SKM-1 treated with dmso at 0.1 percent for 144 hours (cell line): ENCODE data around the gene SLC13A3.

Experiments
- DNase-seq: peaks from one replicate; lab custom pipeline; 2025; ENCODE audit not compliant: unreplicated experiment; lab: John Stamatoyannopoulos, UW

SLC13A3 gene

GRCh38 chr20:46609043-46609442 lies 42.2 kb downstream of the SLC13A3 start:
- no peak for DNase-seq

DNA sequence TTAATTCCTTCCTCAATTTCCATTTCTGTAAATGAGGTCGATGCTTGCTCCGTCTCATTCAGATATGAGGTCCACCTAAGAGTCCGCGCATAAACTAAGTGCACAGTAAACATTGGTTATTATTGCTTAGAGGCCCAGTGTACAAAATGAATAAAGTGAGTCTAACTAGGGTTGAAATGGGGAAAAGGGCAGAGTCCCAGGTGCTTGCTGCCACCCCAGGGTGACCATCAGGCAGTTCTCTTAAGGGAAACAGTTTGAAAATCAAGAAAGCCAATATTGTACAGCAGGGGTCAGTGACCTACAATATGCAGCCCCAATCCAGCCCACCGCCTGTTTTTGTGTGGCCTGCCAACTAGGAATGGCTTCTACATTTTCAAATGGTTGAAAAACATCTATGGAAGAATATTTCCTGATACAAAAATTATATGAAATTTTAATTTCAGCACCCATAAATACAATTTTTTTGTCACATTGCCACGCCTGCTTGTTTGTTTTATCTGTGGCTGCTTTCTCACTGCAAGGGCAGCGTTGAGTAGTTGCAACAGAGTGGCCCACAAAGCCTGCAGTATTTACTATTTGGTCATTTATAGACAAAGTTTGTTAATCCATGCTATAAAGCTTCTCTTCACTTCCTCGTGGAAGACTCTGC lies 43.3 kb downstream of the SLC13A3 start:
- DNase-seq: no peak

GRCh38 chr20:46607191-46607848 lies 43.9 kb downstream of the SLC13A3 start:
- no peak for DNase-seq

- DNase-seq: no peak
Observed at GRCh38 chr20:46606817-46607190, 44.5 kb downstream of the SLC13A3 start.

- no peak for DNase-seq
Observed at GRCh38 chr20:46605978-46606816, 45.1 kb downstream of the SLC13A3 start.

GRCh38 chr20:46605181-46605580 lies 46.1 kb downstream of the SLC13A3 start:
- DNase-seq: no peak

DNA sequence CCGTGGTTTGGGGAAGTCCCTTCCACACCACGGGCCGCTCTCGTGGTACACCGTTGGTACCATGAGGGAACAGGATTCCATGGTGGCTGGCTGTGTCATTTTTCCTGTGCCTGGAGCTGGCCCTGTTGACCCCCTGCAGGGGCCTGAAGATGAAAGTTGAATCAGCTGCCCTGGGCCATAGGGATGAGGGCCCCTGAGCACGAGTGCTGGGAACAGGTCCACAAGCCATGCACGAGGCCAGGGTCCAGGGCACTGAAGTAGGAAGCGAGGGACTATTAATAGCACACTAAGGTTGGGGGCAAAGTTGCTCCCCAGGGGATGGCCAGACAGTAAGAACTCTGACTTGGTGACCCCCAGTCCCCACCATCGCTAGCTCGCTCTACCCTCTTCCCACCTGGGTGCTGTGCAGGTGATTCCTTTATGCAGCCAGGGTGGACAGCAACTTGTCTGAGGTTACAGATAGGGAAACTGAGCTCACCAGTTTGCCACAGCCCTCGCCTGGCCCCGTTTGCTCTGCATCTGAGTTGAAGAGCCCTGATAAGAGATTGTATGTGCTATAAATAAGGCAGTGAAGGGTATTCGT lies 46.6 kb downstream of the SLC13A3 start:
- no peak for DNase-seq

- no peak for DNase-seq
Observed at GRCh38 chr20:46602429-46602828, 48.8 kb downstream of the SLC13A3 start.

GRCh38 chr20:46601603-46602122 lies 49.6 kb downstream of the SLC13A3 start:
- no peak for DNase-seq

DNA sequence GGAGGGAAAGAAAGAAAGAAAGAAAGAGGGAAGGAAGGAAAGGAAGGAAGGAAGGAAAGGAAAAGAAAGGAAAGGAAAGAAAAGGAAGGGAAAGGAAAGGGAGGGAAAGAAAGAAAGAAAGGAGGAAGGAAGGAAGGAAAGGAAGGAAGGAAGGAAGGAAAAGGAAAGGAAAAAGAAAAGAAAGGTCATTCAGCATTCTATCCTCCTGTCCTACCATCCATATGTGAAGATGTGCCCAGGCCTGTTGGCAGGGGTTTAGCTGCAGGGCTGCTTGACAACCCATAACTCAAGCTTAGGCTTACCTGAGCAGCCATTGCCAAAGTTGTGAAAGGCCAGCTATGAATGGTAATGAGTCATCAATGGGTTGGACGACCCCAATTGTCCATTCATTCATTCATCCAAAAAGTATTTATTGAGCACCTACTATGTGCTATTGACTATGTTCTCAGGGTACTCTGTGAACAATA lies 50.9 kb downstream of the SLC13A3 start:
- no peak for DNase-seq

GRCh38 chr20:46599227-46599987 lies 51.9 kb downstream of the SLC13A3 start:
- no peak for DNase-seq

DNA sequence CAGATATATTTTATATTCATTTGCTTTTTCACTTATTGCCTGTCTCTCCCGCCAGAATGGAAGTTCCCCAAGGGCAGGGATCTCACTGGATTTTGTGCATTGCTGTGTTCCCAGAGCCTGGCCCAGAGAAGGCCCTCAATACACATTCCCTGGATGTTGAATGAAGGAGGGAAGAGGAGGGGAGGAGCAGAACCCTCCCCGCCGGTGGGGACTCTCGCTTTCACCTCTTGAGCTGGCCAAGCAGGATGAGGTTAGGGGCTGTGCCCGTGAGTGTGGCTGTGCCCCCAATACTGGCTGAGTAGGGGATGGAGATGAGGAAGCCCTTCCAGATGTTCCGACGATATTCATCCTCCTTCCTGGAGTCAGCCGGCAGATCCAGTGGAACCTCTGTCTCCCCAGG lies 55.3 kb downstream of the SLC13A3 start:
- DNase-seq: no peak

DNA sequence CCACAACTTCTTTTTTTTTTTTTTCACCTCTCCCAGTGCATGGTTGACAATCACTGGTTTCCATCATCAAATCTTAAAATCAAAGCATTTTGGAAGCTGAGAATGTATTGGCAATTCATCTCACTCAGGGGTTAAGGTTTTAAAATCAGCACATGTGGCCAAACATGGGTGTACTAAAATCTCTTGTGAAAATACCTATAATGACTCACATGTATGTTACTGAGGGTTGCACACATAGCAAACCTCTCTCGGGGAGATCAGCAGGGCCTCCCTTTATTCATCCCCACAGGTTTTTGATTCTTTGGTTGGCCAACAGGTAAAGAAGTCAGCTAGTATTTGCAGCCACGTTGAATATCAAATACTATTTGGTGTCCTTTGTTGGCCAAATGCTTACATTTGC lies 56.5 kb downstream of the SLC13A3 start:
- DNase-seq: no peak

DNA sequence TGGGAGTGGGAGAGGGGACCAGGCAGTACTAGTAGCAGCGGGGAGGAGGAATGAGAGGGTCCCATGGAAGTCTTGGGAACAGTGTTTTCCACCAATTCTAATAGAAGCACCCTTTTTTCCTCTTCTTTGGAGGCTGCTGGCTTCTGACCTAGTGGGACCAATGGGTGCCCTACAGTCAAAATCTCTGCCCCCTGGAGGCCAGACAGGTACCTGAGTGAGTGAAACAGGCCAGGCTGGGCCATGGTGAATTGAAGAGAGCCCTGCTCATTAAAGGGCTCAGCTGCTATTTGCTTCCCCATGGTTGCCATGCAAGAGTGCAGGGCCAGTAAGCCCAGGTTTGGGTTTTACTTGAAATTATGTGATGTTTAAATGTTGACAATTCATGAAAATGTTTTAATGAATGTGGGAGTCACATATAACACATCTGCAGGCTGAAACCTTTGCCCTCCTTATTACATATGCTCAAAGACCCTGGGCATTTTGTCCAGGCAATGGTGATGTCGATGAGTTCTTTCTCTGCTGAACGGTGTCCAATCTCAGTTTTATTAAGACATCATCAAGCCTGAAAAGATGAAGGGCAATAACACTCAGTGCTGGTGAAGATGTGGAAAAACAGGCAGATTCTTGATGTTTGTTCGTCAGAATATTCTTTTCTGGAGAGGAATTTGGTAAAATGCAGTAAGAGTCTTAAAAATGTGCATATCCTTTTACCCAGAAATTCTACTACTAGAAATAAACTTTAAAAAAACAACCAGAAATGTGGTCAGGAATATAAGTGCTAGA lies 58.5 kb downstream of the SLC13A3 start:
- no peak for DNase-seq

DNA sequence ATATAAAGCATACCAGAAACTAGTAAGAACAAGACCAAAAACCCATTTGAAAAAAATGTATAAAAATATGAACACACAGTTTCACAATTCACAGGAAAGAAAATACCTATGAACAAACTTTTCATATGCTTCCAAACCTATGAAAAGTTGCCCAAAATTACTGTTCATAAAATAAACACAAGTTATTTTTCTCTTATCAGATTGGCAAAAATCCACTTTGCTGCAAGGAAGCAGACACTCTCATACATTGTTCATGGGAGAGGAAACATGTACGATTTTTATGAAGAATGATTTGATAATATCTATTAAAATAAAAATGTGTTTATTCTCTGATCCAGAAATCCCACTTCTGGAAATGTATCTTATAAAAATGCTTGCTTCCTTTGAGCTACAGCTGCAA lies 60.8 kb downstream of the SLC13A3 start:
- no peak for DNase-seq

DNA sequence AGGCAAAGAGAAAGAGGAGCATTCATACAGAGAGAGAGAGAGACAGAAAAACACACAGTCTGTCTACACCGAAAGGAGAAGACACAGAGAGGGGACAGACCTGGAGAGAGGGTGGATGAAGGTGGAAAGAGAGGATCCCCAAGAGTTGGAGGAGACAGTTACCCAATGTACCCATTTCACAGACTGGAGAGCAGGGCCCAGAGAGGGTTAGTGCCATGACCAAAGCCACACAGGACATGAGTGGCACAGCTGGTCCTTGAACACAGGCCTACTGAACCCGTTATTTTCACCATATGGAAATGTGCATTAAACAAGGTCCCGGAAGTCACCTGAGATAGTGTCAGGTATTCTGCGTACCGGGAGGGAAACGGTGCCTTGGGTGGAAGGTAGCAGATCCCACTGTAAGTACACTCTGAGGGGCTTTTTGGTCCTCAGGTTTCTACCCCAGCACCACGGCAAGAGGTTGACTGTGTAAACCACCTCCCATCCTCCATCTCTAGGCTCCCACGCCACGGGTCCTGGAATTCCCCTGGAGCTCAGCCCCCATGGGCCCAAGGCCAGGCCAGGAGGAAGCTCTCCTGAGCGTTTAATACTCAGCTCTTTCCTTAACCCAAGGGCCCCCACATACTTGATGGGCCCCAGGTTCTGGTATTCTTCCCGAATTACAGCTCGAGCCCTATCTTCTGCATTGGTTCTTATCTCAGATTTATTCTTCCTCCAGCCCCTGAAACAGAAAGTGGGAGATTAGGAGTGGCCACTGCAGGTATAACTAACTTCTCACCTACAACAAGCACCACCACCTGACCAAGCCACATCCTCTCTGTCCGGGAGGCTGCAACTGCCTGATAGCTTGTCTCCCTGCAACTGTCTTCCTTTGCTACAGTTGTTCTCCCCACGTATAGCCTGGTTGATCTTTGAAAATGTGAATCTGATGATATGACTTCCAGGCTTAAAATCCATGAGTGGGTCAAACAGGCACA lies 62.4 kb downstream of the SLC13A3 start:
- DNase-seq: no peak

- DNase-seq: no peak
Observed at GRCh38 chr20:46587986-46588385, 63.3 kb downstream of the SLC13A3 start.

- no peak for DNase-seq
Observed at GRCh38 chr20:46586724-46587123, 64.5 kb downstream of the SLC13A3 start.

DNA sequence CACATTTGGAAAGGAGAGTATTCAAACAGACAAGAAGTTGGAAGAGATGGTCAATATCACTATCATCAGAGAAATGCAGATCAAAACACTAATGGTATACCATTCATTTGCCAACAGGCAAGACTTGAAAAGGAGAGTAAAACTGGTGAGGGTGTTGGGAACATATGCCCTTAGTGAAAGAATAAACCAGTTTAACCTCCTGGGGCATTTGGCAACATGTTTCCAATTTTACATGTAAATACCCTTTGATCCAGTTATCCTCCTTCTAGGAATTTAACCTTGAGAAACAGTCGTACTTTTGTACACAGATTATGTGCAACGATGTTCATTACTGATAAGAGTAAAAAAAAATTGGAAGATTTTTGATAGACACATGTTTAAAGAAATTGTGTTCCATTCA lies 66.8 kb downstream of the SLC13A3 start:
- no peak for DNase-seq
